GM20000 (cell line): ENCODE measurements around the gene TMEM50A.
"Not testable (repeated sequence)": the region's sequence is repeated elsewhere in the genome, so short reads cannot be mapped to it uniquely, and the experiment has no call there.

Experiments used
- DNase-seq: peaks from one replicate; pipeline ENCODE4 v3.0.0; 2012; ENCODE audit warnings: low spot score
- CTCF ChIP-seq: IDR thresholded peaks from 2 replicates; pipeline ENCODE4 v1.5.1; 2012; ENCODE audit warnings: mild to moderate bottlenecking, control low read depth; ENCODE audit errors: extremely low read depth, missing control alignments

Gene TMEM50A

GRCh38 chr1:25329336-25329735 is 8.8 kb upstream of the TMEM50A start:
- not testable (repeated sequence) for DNase-seq

GRCh38 chr1:25329950-25330349 is 8.2 kb upstream of the TMEM50A start:
- DNase-seq = not testable (repeated sequence)

DNA sequence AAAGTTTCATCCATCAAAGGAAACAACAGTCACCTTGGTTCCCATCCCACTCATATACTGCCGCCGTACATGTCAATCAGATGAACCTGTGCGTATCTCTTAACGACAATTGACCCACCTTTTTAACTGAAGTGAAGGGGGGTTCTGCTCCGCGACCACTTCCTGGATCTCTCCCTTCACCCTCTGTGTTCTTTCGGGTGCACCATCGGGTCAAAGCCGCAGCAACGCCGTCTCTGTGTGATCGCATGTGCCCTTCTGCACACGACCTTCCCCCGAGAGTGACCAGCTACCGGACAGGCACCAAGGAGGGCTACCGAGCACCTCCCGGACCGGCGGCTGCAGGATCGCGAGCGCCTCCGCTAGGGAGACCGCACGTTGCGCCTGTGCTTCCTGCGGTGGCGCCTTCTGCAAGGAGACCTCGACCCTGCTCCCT is 1.2 kb upstream of the TMEM50A start:
- peak; percentile 24 for DNase-seq

GRCh38 chr1:25337483-25338187 is 499 bp upstream of the TMEM50A start:
- DNase-seq = not testable (repeated sequence)

DNA sequence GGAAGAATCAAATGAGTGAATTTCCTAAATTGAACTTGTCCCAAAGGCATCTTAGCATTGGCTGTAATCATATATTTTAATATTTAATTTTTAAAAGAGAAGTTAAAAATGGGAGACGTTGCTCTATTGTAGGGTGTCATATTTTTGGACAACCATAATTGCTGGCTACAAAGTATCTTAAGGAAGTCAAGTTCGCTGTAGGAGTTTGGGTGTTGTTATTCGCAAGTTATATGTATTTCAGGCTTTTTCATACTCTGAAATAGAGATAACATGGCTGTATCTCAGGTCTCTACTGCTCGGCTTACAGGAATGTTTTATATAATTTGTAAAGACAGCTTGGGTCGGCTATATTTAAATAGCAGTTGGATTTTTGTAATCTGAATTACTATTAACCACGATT is 852 bp downstream of the TMEM50A start:
- no peak for DNase-seq
- no peak for TF ChIP-seq CTCF

- DNase-seq = no peak
- TF ChIP-seq CTCF = no peak
These were observed 3.6 kb downstream of the TMEM50A start for GRCh38 chr1:25341746-25342145.

GRCh38 chr1:25342846-25343245 is 4.7 kb downstream of the TMEM50A start:
- DNase-seq = no peak
- no peak for TF ChIP-seq CTCF

GRCh38 chr1:25343872-25344271 is 5.7 kb downstream of the TMEM50A start:
- no peak for DNase-seq
- no peak for TF ChIP-seq CTCF

DNA sequence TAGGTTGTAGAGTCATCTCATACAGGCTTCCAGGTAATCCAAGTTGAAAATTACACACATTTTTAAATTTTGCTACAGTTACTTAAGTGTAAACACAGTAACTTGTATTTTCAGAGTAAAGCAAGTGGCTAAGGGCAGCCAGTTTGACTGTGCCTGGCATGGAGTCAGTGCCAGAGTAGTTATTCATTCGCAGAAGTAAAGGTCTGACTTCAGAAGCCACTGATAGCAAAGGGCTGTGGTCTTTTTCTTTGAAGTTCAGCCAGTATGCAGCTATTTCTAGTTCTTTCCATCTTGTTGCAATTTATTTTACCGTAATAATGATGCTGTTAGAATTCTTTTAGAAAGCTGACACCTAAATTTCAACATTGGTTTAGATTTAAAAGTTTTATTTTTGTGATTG is 9.4 kb downstream of the TMEM50A start:
- DNase-seq = no peak
- TF ChIP-seq CTCF = no peak

DNA sequence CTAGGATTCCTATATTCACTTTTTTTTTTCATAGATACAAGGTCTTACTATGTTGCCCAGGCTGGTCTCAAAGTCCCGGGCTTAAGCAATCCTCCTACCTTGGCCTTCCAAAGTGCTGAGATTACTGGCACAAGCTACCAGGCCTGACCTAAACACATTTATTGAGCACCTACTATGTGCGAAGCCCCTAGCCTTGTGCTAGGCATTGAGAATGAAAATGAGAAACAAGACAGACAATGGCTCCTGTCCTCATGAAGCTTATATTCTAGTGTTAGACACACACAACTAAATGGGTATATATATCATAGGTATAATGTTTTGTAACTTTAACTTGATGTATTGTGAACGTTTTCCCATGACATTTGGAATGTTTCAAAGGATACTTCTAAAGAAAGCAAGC is 11.5 kb downstream of the TMEM50A start:
- no peak for TF ChIP-seq CTCF
- no peak for DNase-seq
